B cell (primary cell): ENCODE results near the gene YPEL5. TPM values are rescaled to one million over a fixed set of nuclear protein-coding genes. Genes with fewer than 3 reads are reported as not detected.
A peak's percentile ranks its signal among the peaks of the same experiment; 100 is the strongest.

Source experiments
- ATAC-seq: fragments of 200-7000 bp; cut with Tn5 transposase; one replicate; pipeline ENCODE4 v1.10.0; 2021; ENCODE audit warnings: low read depth, mild to moderate bottlenecking, moderate number of reproducible peaks, moderate library complexity
- CTCF ChIA-PET: fragments of 350-600 bp; sonication (Branson Sonifier 250); formaldehyde crosslinking; loops from one replicate; lab custom pipeline; 2021; ENCODE audit warnings: antibody characterized with exemption, inconsistent platforms; lab: Charles Lee
- POLR2A ChIA-PET: fragments of 350-600 bp; sonication (Branson Sonifier 250); formaldehyde crosslinking; loops from one replicate; lab custom pipeline; 2021; ENCODE audit warnings: antibody characterized with exemption; lab: Charles Lee
- DNase-seq: peaks from one replicate; pipeline ENCODE4 v3.0.0; 2013
- H2AFZ ChIP-seq: 2 replicates; pipeline ENCODE4 v1.6.1; 2012; ENCODE audit warnings: mild to moderate bottlenecking, low read depth, low read length; ENCODE audit not compliant: insufficient read depth, poor library complexity, severe bottlenecking
- H3K27ac ChIP-seq, 2 donors: 1 replicate in 1 of 2; 2 replicates in 1 of 2; pipeline ENCODE4 v1.5.1; 2012 to 2013; ENCODE audit warnings: low read length in 2 of 2, mild to moderate bottlenecking in 2 of 2, moderate library complexity in 1 of 2
- H3K27me3 ChIP-seq, 4 experiments: fragments of 200-600 bp in 1 of 4; sonication (generic) in 1 of 4; replicated peaks in 1 of 4; 1 replicate in 2 of 4; 2 replicates in 2 of 4; pipeline versions ENCODE4 v1.6.1 to v1.7.0; 2013 to 2016; ENCODE audit warnings: low read length in 3 of 4, mild to moderate bottlenecking in 2 of 4, mixed read lengths in 1 of 4, moderate library complexity in 1 of 4; ENCODE audit not compliant: insufficient read depth in 4 of 4, control insufficient read depth in 3 of 4; ENCODE audit errors: control extremely low read depth in 1 of 4
- H3K36me3 ChIP-seq, 2 experiments: replicated peaks in 1 of 2; 1 replicate in 1 of 2; 2 replicates in 1 of 2; pipeline versions ENCODE4 v1.6.1 to v1.7.1; 2013; ENCODE audit warnings: low read length in 1 of 2; ENCODE audit not compliant: insufficient read depth in 2 of 2, control insufficient read depth in 1 of 2; ENCODE audit errors: control extremely low read depth in 1 of 2, extremely low read depth in 1 of 2
- H3K4me1 ChIP-seq, 2 donors: fragments of 200-600 bp in 1 of 2; sonication (generic) in 1 of 2; 1 replicate in 1 of 2; 2 replicates in 1 of 2; pipeline versions ENCODE4 v1.5.1 to v1.6.1; 2013 to 2017; ENCODE audit warnings: low read length in 2 of 2; ENCODE audit not compliant: control insufficient read depth in 2 of 2, insufficient read depth in 2 of 2
- H3K4me2 ChIP-seq: replicated peaks from 2 replicates; pipeline ENCODE3; 2012; ENCODE audit warnings: mild to moderate bottlenecking, low read depth, low read length; ENCODE audit not compliant: poor library complexity, severe bottlenecking
- H3K4me3 ChIP-seq, 5 experiments: fragments of 200-600 bp in 1 of 5; sonication (generic) in 1 of 5; 1 replicate in 3 of 5; 2 replicates in 2 of 5; pipeline versions ENCODE4 v1.5.1 to v1.7.0; 2011 to 2016; ENCODE audit warnings: low read length in 4 of 5, mild to moderate bottlenecking in 4 of 5, low read depth in 2 of 5, control low read depth in 1 of 5, moderate library complexity in 1 of 5; ENCODE audit not compliant: insufficient read depth in 1 of 5; ENCODE audit errors: control extremely low read depth in 1 of 5, extremely low read depth in 1 of 5
- H3K79me2 ChIP-seq: fragments of 200-600 bp; sonication (generic); one replicate; pipeline ENCODE4 v1.6.0; 2016; ENCODE audit warnings: low read length; ENCODE audit not compliant: control insufficient read depth, insufficient read depth
- H3K9ac ChIP-seq: fragments of 200-600 bp; sonication (generic); 2 replicates; pipeline ENCODE4 v1.6.1; 2017; ENCODE audit warnings: mild to moderate bottlenecking, low read length, moderate library complexity
- H3K9me3 ChIP-seq, 3 donors: one replicate each; pipeline versions ENCODE4 v1.6.1 to v1.7.1; 2013; ENCODE audit warnings: low read length in 2 of 3; ENCODE audit not compliant: control insufficient read depth in 2 of 3, insufficient read depth in 1 of 3; ENCODE audit errors: control extremely low read depth in 1 of 3
- H4K20me1 ChIP-seq: 2 replicates; pipeline ENCODE4 v1.6.0; 2012; ENCODE audit warnings: mild to moderate bottlenecking, low read length; ENCODE audit not compliant: insufficient read depth, control insufficient read depth, poor library complexity, severe bottlenecking
- H3K27ac Mint-ChIP-seq: one replicate; pipeline ENCODE4 v1.8.0; 2021; ENCODE audit warnings: mixed read lengths
- H3K27me3 Mint-ChIP-seq: one replicate; pipeline ENCODE4 v1.8.0; 2021; ENCODE audit warnings: mixed read lengths
- H3K4me1 Mint-ChIP-seq: one replicate; pipeline ENCODE4 v1.8.0; 2021; ENCODE audit warnings: mixed read lengths
- H3K4me3 Mint-ChIP-seq: one replicate; pipeline ENCODE4 v1.8.0; 2021; ENCODE audit warnings: mixed read lengths
- H3K9me3 Mint-ChIP-seq: one replicate; pipeline ENCODE4 v1.8.0; 2022; ENCODE audit warnings: mixed read lengths; ENCODE audit not compliant: insufficient read depth
- CTCF ChIP-seq: fragments of 200-600 bp; IDR thresholded peaks from one replicate; pipeline ENCODE4 v1.8.0; 2022; ENCODE audit warnings: antibody characterized with exemption, mild to moderate bottlenecking
- EZH2 ChIP-seq: IDR thresholded peaks from 2 replicates; pipeline ENCODE4 v1.6.1; 2012; ENCODE audit warnings: borderline replicate concordance, low read depth, mild to moderate bottlenecking, moderate library complexity, low read length; ENCODE audit not compliant: insufficient read depth, poor library complexity, severe bottlenecking
- WGBS: methylation state at CpG from one replicate; pipeline ENCODE4 v1.1.5; 2013; ENCODE audit warnings: missing lambda C conversion rate; ENCODE audit not compliant: insufficient coverage; 5-methylcytosine and 5-hydroxymethylcytosine counted together
- intact Hi-C: fragments of 100-400 bp; cut with micrococcal nuclease; formaldehyde crosslinking; loops from one replicate; pipeline ENCODE4 v1.10.0; 2022
- polyA plus RNA-seq: library from polyadenylated mRNA; depleted of rRNA; stranded (reverse); fragments of >200 nt; gene quantifications from 2 replicates; pipeline ENCODE4 v1.2.3, GENCODE V29; 2012
- total RNA-seq, 2 donors: library from RNA; stranded (reverse); fragments of 120-200 nt in 1 of 2; gene quantifications; 1 replicate in 1 of 2; 2 replicates in 1 of 2; pipeline versions ENCODE4 v1.2.3 to v1.2.4, GENCODE V29; 2013 to 2022

YPEL5 gene
- total and polyA plus RNA-seq, 2 donors (not counting 1 experiment from before 2014, with no cell fraction given), result 117 to 426 TPM

- H3K9me3 Mint-ChIP-seq, result no peaks in the 10 kb centered on the region
- Histone ChIP-seq H2AFZ (no peak overlapping the region), H4K20me1 (peaks cover 7% of the 10 kb centered on the region), H3K9ac (no peak overlapping the region), H3K36me3 (peaks cover 0 to 12% of the 10 kb centered on the region in 2 experiments), H3K4me2 (peak overlapping the region; percentile 31), H3K27me3 (no peaks in the 10 kb centered on the region), H3K4me1 (peaks cover 8% of the 10 kb centered on the region in 2 donors), H3K79me2 (peaks cover 14% of the 10 kb centered on the region), H3K9me3 (no peaks in the 10 kb centered on the region), H3K4me3 (no peak overlapping the region), H3K27ac (no peak overlapping the region)
- DNase-seq, result peak; percentile 87
- peaks cover 16% of the 10 kb centered on the region for H3K4me1 Mint-ChIP-seq
- ChIA-PET POLR2A (interaction anchor here (0.5 to 2.2 kb wide), 6 partner anchors 20 to 546 kb away, joined by 3 to 21 read pairs (median 4); no protein-coding TSS in a partner anchor), CTCF (interaction anchor here (0.6 to 9.6 kb wide), 76 partner anchors 9 to 1361 kb away, joined by 3 to 610 read pairs (median 4); partner anchors contain the start of genes LBH, LCLAT1 and YPEL5)
- no peak overlapping the region for H3K4me3 Mint-ChIP-seq
- intact Hi-C loops, result loop anchor here (1.0 to 10.0 kb wide), 7 partner anchors 14 to 1170 kb away; no protein-coding TSS in a partner anchor
- H3K27ac Mint-ChIP-seq, result no peak overlapping the region
- TF ChIP-seq CTCF, result peak; percentile 85
- TF ChIP-seq EZH2, result no peak
- 0% methylated on average over 4 of the region's 7 CpGs for WGBS
- no peaks in the 10 kb centered on the region for H3K27me3 Mint-ChIP-seq
- peak; percentile 100 for ATAC-seq
These were observed 18.3 kb downstream of the YPEL5 start for GRCh38 chr2:30165050-30165520.

GRCh38 chr2:30165617-30166016 is 18.8 kb downstream of the YPEL5 start:
- Mint-ChIP-seq H3K27ac (no peak overlapping the region), H3K4me3 (no peak overlapping the region), H3K9me3 (no peaks in the 10 kb centered on the region), H3K27me3 (no peaks in the 10 kb centered on the region), H3K4me1 (peaks cover 11% of the 10 kb centered on the region)
- Histone ChIP-seq H3K27me3 (no peaks in the 10 kb centered on the region), H2AFZ (no peak overlapping the region), H3K4me1 (peaks cover 3% of the 10 kb centered on the region in 2 donors), H3K4me2 (peak overlapping the region; percentile 31), H3K4me3 (no peak overlapping the region), H3K9me3 (no peaks in the 10 kb centered on the region), H4K20me1 (peaks cover 1% of the 10 kb centered on the region), H3K9ac (no peak overlapping the region), H3K79me2 (peaks cover 10% of the 10 kb centered on the region), H3K27ac (no peak overlapping the region), H3K36me3 (peaks cover 0 to 7% of the 10 kb centered on the region in 2 experiments)
- 90% methylated on average over 1 of the region's 4 CpGs for WGBS
- POLR2A ChIA-PET, result interaction anchor here (0.5 to 2.2 kb wide), 5 partner anchors 21 to 546 kb away, joined by 3 to 21 read pairs (median 4); no protein-coding TSS in a partner anchor
- ATAC-seq (no peak), DNase-seq (peak; percentile 33)
- intact Hi-C loops, result loop anchor here (1.0 to 10.0 kb wide), 7 partner anchors 15 to 1169 kb away; no protein-coding TSS in a partner anchor
- TF ChIP-seq CTCF (no peak), EZH2 (no peak)
- CTCF ChIA-PET, result interaction anchor here (0.6 to 9.6 kb wide), 61 partner anchors 10 to 1358 kb away, joined by 3 to 610 read pairs (median 5); partner anchors contain the start of genes LBH, LCLAT1 and YPEL5
